ENCODE measurements around the gene POLR3A.
A peak's percentile ranks its signal among the peaks of the same experiment; 100 is the strongest.

Gene POLR3A

GRCh38 chr10:78046711-78047269 is 17.5 kb upstream of the POLR3A start:
- no peak for DNase-seq

DNA sequence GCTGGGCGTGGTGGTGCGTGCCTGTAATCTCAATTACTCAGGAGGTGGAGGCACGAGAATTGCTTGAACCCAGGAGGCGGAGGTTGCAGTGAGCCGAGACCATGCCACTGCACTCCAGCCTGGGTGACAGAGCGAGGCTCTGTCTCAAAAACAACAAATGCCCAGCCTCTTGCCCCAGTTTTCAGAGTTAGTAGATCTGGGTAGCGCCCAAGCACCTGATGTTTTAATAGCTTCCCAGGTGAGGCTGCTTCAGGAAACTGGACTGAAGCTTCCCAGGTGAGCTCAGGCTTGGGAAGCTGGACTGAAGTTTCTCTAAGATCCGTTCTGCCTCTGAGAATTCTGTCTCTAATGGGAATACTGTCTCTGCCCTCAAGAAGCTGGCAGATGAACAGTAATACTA is 16.5 kb upstream of the POLR3A start:
- peak; percentile 12 for DNase-seq

GRCh38 chr10:78045237-78045636 is 15.9 kb upstream of the POLR3A start:
- no peak for DNase-seq

- DNase-seq: no peak
Measured at GRCh38 chr10:78044699-78045098, 15.4 kb upstream of the POLR3A start.

DNA sequence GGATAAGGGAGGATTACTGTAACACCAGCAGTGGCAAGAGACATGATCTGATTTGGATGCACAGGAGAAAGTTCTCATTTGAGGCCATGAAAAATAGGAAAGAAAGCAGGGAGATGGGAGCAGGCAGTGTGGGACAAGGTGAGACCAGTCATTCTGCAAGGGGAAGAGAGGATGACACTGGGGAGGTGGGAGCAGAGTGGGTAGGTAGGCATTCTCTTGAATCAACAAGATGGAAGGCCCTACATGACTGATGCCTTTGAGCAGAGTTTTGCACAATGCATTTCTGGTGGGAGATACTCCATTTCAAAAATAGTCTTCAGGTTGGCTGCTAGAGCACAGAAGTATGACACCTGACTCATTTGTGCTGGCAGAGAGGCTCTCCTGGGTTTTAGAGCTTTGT is 14.9 kb upstream of the POLR3A start:
- DNase-seq: peak; percentile 21

GRCh38 chr10:78042752-78043104 is 13.4 kb upstream of the POLR3A start:
- DNase-seq: peak; percentile 41

DNA sequence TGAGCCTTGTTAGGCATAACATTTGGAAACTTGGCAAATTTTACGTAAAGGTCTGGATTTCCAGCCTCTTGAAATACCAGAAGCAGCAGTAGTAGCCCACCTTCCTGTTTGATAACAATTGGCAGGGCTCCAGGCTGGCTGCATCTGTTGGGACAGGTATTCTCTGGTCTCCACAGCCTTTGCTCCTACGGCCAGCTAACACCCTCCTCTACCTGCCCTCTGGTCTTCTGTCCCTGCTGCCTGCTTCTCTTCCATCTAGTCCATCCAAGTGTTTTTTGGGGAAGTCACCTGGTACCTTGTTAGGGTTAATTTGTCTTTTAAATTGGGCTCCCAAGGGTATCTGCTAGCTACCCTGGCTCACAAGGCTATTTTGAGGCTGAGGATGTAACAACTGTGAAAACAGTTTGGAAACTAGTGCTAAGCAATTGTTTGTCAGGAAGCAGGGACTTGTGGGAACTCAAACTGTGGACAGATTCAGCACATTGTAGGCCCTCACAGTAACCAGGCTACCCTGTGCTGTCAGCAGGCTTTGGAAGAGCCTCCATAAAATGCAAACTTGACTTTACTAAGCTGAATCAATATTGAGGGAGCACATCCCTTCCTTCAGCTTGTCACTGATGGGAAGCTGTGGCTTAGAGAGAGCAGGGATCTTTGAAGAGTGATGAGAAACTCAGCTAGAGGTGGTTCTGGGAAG is 12.9 kb upstream of the POLR3A start:
- peak; percentile 56 for DNase-seq

GRCh38 chr10:78041170-78042057 is 12.1 kb upstream of the POLR3A start:
- DNase-seq: peak; percentile 38

DNA sequence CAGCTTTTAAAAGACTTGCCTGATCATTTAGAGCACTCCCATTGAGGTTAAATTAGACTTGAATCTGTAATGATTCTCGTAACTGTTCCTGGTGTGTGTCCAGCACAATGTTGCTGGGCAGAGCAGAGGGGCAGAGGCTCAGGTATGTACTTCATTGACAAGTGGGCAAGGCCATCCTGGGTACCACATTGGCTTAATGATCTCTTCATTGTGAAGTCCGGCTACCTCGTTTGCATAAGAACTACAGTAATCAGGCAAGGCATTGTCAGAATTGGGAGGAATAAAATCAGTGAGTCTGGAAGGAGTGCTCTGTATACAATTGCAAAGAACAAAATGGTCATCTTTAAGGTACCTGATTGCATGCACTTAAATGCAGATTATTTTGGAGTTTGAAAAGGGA is 10.4 kb upstream of the POLR3A start:
- no peak for DNase-seq

DNA sequence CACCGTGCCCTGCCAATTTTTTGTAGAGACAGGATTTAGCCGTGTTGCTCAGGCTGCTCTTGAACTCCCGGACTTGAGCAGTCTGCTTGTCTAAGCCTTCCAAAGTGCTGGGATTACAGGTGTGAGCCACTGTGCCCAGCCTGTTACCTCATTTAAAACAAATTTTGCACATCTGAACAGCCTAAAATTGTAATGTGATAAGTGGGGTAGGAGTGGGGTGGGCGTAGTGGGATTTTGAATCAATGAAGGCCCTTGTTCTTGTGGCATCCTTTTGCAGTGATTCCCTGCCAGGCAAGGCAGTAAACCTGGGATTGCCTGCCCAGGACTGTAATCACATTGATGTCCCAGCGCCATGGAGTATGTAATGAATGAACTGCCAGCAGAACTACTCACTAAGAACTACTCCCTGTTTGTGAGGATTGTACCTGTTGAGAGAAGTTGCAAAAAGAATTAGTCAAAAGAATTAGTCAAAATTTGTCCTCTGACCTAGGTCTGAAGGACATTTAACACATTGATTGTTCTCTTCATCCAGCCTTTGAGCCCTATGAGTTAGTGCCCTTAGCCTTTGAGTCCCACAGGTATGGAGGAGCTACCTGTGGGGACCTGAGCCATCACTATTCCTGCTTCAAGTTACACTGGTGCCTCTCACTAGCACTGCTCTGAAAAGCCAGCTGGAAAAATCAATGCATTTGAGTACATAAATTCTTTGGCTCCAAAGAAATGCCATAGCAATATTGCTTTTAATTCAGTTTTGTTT is 9.7 kb upstream of the POLR3A start:
- no peak for DNase-seq

GRCh38 chr10:78038105-78038504 is 8.8 kb upstream of the POLR3A start:
- DNase-seq: peak; percentile 46

DNA sequence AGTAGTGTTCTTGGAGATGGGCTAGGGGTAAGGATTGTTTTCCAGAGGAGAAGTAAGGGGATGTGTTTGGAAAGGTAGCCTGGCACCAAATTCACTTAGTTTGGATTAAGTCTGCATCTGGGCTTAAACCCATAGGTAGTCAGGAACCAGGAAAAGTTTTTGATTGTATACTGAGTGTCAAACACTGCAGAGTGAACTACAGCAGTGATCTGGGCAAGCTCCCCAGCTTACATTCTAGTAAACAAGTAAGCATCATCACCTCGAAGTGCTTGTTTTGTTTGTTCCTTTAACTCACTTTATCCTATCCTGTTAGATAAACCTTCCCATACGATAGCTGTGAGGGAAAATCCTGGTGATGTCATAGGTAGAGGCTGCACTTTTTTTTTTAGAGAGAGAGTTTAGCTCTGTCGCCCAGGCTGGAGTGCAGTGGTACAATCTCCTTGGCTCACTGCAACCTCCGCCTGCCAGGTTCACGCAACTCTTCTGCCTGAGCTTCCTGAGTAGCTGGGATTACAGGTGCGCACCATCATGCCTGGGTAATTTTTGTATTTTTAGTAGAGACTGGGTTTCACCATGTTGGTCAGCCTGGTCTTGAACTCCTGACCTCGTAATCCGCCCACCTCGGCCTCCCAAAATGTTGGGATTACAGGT is 6.7 kb upstream of the POLR3A start:
- no peak for DNase-seq

- no peak for DNase-seq
Measured at GRCh38 chr10:78035437-78035836, 6.1 kb upstream of the POLR3A start.

GRCh38 chr10:78035025-78035424 is 5.7 kb upstream of the POLR3A start:
- no peak for DNase-seq

DNA sequence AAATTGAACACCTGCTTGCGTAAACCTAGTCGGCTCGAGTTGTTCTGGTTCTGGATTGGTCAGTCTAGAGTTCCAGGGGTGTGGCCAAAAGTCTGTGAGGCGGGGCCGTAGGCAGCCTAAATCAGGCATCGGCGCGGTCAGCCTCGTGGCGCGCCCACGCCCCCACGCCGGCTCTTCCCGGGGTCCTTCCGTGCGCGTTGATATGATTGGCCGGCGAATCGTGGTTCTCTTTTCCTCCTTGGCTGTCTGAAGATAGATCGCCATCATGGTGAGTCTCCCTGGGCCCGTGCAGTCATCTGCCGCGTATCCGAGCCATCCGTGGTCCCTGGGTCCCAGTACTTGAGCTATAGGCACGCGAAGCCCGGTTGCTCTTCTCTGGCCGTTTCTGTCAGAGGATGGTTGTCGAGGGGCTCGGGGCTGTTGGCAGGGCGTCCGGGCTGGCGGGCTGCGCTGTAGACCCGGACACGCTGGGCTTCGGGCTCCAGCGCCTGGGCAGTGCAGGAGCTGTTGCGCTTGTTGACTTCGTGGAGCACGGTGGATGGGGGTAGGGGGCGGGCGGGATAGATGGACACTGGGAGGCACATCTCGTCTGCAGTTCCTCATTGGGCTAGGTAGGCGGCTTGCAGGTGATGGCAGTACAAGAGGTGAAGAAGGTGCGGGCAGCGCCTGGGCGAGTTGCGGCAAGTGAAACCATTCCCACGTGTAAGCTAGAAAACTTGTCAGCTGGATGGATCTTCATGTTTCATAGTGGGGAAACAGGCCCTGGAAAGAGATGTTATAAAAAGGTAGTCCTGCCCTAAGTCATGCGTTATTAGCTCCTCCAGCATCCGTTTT is 4.5 kb upstream of the POLR3A start, which contains the start of gene RPS24:
RPS24 (plus strand) TSS at position 227 of the 834 bp plus-strand sequence; CDS start at position 266, 39 bp downstream.
- DNase-seq: peak; percentile 99

GRCh38 chr10:78033387-78033636 is 4.0 kb upstream of the POLR3A start:
- DNase-seq: no peak

- DNase-seq: peak; percentile 59
Measured at GRCh38 chr10:78028438-78029268, 662 bp downstream of the POLR3A start.

DNA sequence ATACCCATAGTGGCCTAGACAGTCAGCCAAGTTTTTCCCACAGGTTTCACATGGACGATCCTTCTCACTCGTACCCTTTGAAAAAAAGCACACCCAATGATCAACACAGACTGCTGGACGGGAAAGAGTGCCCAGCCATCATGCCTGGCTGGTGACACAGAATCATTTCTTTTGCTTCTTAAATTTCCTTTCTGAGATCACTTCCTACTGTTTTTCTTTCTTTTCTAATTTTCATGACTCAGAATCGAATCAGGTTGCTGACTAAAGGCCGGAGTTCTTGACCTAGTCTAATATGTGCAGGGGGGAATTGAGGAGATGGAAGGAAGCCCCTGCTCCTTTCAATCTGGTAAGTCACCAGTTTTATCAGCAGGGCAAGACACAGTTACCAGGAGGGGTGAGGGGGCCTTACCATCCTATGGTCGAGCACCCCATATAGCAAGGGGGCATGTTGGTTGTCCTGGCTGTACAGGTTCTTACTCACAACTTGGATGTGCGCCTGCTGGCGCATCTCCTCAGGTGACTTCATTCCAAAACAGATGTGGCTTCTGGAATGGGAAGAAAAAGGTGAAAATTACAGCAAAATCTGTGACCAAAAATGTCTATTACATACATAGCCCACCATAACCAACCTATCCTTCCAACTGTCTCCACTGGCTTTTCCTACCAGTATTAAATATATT is 3.5 kb downstream of the POLR3A start:
- no peak for DNase-seq

DNA sequence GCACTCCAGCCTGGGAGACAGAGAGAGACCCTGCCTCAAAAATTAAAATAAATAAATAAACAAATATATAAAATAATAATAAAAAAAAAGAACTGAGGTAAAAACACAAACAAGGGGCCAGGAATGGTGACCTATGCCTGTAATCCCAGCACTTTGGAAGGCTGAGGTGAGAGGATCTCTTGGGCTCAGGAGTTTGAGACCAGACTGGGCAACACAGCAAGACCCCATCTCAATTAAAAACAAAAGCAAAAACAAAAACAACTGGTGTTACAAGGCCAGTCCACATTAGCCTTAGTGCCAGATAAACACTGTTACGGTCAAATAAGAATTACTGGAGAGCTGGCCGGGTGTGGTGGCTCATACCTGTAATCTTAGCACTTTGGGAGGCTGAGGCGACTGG is 5.6 kb downstream of the POLR3A start:
- DNase-seq: no peak

DNA sequence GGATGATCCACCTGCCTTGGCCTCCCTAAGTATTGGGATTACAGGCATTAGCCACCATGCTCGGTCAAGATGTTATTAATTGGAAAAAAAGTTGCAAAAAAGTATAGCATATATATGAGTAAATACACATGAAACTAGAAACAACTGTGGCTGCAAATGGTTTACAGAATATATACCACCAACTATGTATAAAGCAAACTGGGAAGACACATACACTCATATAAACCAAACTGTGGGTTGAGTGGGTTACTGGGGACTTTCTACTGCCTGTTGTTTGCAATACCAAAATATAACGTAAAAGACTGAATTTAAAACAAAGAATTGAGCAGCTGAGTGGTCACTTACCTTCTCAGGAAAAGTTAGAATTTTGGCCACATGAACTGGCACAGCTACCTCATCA is 8.1 kb downstream of the POLR3A start:
- no peak for DNase-seq

Measured in DMS53 (cell line).